K562 (cell line): Measurements from ENCODE around the gene CRACDL. TPM values are rescaled to one million over a fixed set of nuclear protein-coding genes. Genes with fewer than 3 reads are reported as not detected.
"Not testable (repeated sequence)": the region's sequence is repeated elsewhere in the genome, so short reads cannot be mapped to it uniquely, and the experiment has no call there.

ENCODE experiments used
- ATAC-seq: fragments of 200-7000 bp; cut with Tn5 transposase; 3 replicates; pipeline ENCODE4 v1.9.1; 2020; ENCODE audit warnings: moderate library complexity
- BruUV-seq: library from RNA; stranded (reverse); fragments of 400-500 nt; replicated peaks from 2 replicates; lab custom pipeline; 2021; lab: Mats Ljungman, UMichigan
- CTCF ChIA-PET: fragments of 300-600 bp; formaldehyde crosslinking; extraction: SDS; loops from one replicate; lab custom pipeline; 2021; ENCODE audit warnings: low intra/inter-chr PET ratio; lab: Yijun Ruan, JAX
- POLR2A ChIA-PET: fragments of 300-600, 350-650 bp; sonication (Branson Sonifier 250); formaldehyde crosslinking; extraction: SDS; loops from one replicate; lab custom pipeline; 2021; ENCODE audit warnings: antibody characterized with exemption, inconsistent platforms; lab: Yijun Ruan, JAX
- DNase-seq, 4 experiments: peaks; one replicate each; pipeline versions ENCODE4 v3.0.0 to v3.0.0-alpha.2; 2011 to 2018; ENCODE audit warnings: low spot score in 3 of 4, mixed read lengths in 3 of 4; ENCODE audit errors: extremely low read depth in 1 of 4
- FAIRE-seq: peaks from 2 replicates; lab custom pipeline; 2011; peaks lifted over from hg19 to GRCh38; lab: Jason Lieb, UNC
- H2AFZ ChIP-seq: 2 replicates; pipeline ENCODE4 v1.6.0; 2011; ENCODE audit warnings: low read depth, low read length, control low read depth, inconsistent platforms
- H3K27ac ChIP-seq: fragments of 200-600 bp; 3 replicates; pipeline ENCODE4 v1.8.0; 2011; ENCODE audit warnings: low read depth, mild to moderate bottlenecking, control low read depth, inconsistent platforms, low read length, moderate library complexity, mixed read lengths; ENCODE audit errors: extremely low read depth
- H3K27me3 ChIP-seq, 2 experiments: fragments of 300-600 bp in 1 of 2; 2 replicates in 1 of 2; 3 replicates in 1 of 2; pipeline versions ENCODE4 v1.6.0 to v1.8.0; 2011; ENCODE audit warnings: inconsistent platforms in 2 of 2, low read length in 2 of 2, mild to moderate bottlenecking in 1 of 2, mixed read lengths in 1 of 2, moderate library complexity in 1 of 2; ENCODE audit not compliant: control insufficient read depth in 2 of 2, insufficient read depth in 2 of 2
- H3K36me3 ChIP-seq: fragments of 300-600 bp; 3 replicates; pipeline ENCODE4 v1.8.0; 2011; ENCODE audit warnings: mild to moderate bottlenecking, low read length, inconsistent platforms; ENCODE audit not compliant: control insufficient read depth, insufficient read depth
- H3K4me1 ChIP-seq, 2 experiments: fragments of 200-600 bp in 1 of 2; replicated peaks in 1 of 2; 2 replicates in 1 of 2; 3 replicates in 1 of 2; pipeline versions ENCODE4 v1.5.1 to v1.8.0; 2011; ENCODE audit warnings: inconsistent platforms in 2 of 2, low read length in 2 of 2, mild to moderate bottlenecking in 1 of 2, mixed read lengths in 1 of 2, moderate library complexity in 1 of 2; ENCODE audit not compliant: control insufficient read depth in 2 of 2, insufficient read depth in 2 of 2
- H3K4me2 ChIP-seq: 2 replicates; pipeline ENCODE4 v1.6.1; 2011; ENCODE audit warnings: low read length, control low read depth, inconsistent platforms, mixed read lengths; ENCODE audit not compliant: insufficient read depth
- H3K4me3 ChIP-seq: fragments of 200-600 bp; sonication (generic), shearing (Covaris generic); 2 replicates; pipeline ENCODE4 v1.5.1; 2016; ENCODE audit warnings: control low read depth, inconsistent platforms
- H3K79me2 ChIP-seq: fragments of 200-600 bp; 3 replicates; pipeline ENCODE4 v1.8.0; 2011; ENCODE audit warnings: low read length, inconsistent platforms; ENCODE audit not compliant: control insufficient read depth, insufficient read depth
- H3K9ac ChIP-seq, 2 experiments: 2 replicates each; pipeline versions ENCODE4 v1.6.0 to v1.6.1; 2011; ENCODE audit warnings: low read depth in 2 of 2, low read length in 2 of 2, control low read depth in 1 of 2, inconsistent platforms in 1 of 2, mild to moderate bottlenecking in 1 of 2, mixed read lengths in 1 of 2; ENCODE audit not compliant: insufficient read depth in 1 of 2
- H3K9me1 ChIP-seq: one replicate; pipeline ENCODE4 v1.6.0; 2011; ENCODE audit warnings: inconsistent platforms, mild to moderate bottlenecking, low read length, moderate library complexity; ENCODE audit not compliant: control insufficient read depth, insufficient read depth
- H3K9me3 ChIP-seq: replicated peaks from 2 replicates; pipeline ENCODE4 v1.5.1; 2011; ENCODE audit warnings: low read depth, low read length, inconsistent platforms; ENCODE audit not compliant: control insufficient read depth, insufficient read depth
- H4K20me1 ChIP-seq: replicated peaks from 2 replicates; pipeline ENCODE4 v1.6.1; 2011; ENCODE audit warnings: low read length, inconsistent platforms, mixed read lengths; ENCODE audit not compliant: control insufficient read depth, insufficient read depth
- CBX8 ChIP-seq: fragments of 200-600 bp; sonication (generic); IDR thresholded peaks from 2 replicates; pipeline ENCODE4 v1.6.1; 2012; ENCODE audit warnings: borderline replicate concordance, mixed run types, low read depth, mild to moderate bottlenecking, moderate library complexity, mixed read lengths, low read length, control low read depth, inconsistent platforms; ENCODE audit not compliant: poor library complexity, severe bottlenecking; ENCODE audit errors: extremely low read depth
- CTCF ChIP-seq, 3 experiments: IDR thresholded peaks in 2 of 3; conservative IDR thresholded peaks in 1 of 3; 2 replicates each; pipeline ENCODE4 v1.5.1; 2011 to 2012; ENCODE audit warnings: low read length in 3 of 3, mild to moderate bottlenecking in 3 of 3, control low read depth in 2 of 3, improper control_type of control experiment in 1 of 3, inconsistent platforms in 1 of 3, low read depth in 1 of 3, mixed read lengths in 1 of 3, moderate library complexity in 1 of 3; ENCODE audit not compliant: insufficient read depth in 2 of 3
- FOXM1 ChIP-seq, 2 experiments: fragments of 450-650 bp in 1 of 2; sonication (generic) in 1 of 2; formaldehyde crosslinking in 1 of 2; IDR thresholded peaks; 2 replicates each; pipeline versions ENCODE4 v1.6.1 to v1.9.0; 2017 to 2022; ENCODE audit warnings: low read depth in 2 of 2, mild to moderate bottlenecking in 2 of 2, missing genetic modification reagents in 1 of 2, moderate library complexity in 1 of 2
- LARP7 ChIP-seq: fragments of 450-650 bp; IDR thresholded peaks from 2 replicates; pipeline ENCODE4 v1.6.1; 2016
- NKRF ChIP-seq: fragments of 450-650 bp; IDR thresholded peaks from 2 replicates; pipeline ENCODE4 v1.6.1; 2016; ENCODE audit warnings: borderline replicate concordance
- SIN3B ChIP-seq: fragments of 450-650 bp; IDR thresholded peaks from 2 replicates; pipeline ENCODE4 v1.6.1; 2017; ENCODE audit warnings: low read depth, mild to moderate bottlenecking, moderate library complexity
- TAL1 ChIP-seq: fragments of 450-650 bp; IDR thresholded peaks from 2 replicates; pipeline ENCODE4 v1.6.1; 2016; ENCODE audit warnings: mild to moderate bottlenecking
- ZC3H4 ChIP-seq: sonication (generic); formaldehyde crosslinking; IDR thresholded peaks from 2 replicates; pipeline ENCODE4 v1.9.0; 2021; ENCODE audit warnings: missing genetic modification reagents, borderline replicate concordance
- WGBS: fragments of 100-300 bp; shearing (Covaris generic); methylation state at CpG from one replicate; pipeline ENCODE4 v1.1.6; 2016; ENCODE audit warnings: low coverage, mixed read lengths; ENCODE audit not compliant: insufficient coverage; ENCODE audit errors: missing lambda C conversion rate; 5-methylcytosine and 5-hydroxymethylcytosine counted together
- in situ Hi-C: fragments of 300-500 bp; cut with MboI; formaldehyde crosslinking; loops from 4 replicates; pipeline ENCODE4 v1.15.0; 2018; ENCODE audit warnings: inconsistent platforms, mixed read lengths
- intact Hi-C: fragments of 100-400 bp; cut with micrococcal nuclease; formaldehyde crosslinking; loops from 2 replicates; pipeline ENCODE4 v1.14.2; 2022
- polyA plus RNA-seq, 8 experiments: library from polyadenylated mRNA; depleted of rRNA in 4 of 8; stranded (reverse) in 5 of 8; unstranded in 3 of 8; fragments of >200 nt; fragmentation: Nextera tagmentation in 2 of 8; fragmentation: Illumina TruSeq in 1 of 8; extraction: Ambion mirVana in 2 of 8; extraction: Trizol in 1 of 8; gene quantifications; 2 replicates each; pipeline versions ENCODE4 v1.2.1 to v1.2.3, GENCODE V29; 2011 to 2014; ENCODE audit warnings: inconsistent platforms in 1 of 8, missing spikeins in 1 of 8
- total RNA-seq, 7 experiments: library from RNA; depleted of rRNA in 6 of 7; stranded (reverse); fragments of >200 nt in 6 of 7; fragmentation: Illumina TruSeq in 2 of 7; extraction: Trizol in 2 of 7; gene quantifications; 2 replicates each; pipeline versions ENCODE4 v1.2.1 to v1.2.3, GENCODE V29; 2011 to 2021; ENCODE audit warnings: low replicate concordance in 1 of 7
- TF ChIP-seq, protein P1 (sequence below): fragments of 450-650 bp; IDR thresholded peaks from 2 replicates; pipeline ENCODE4 v1.6.1; 2018; ENCODE audit warnings: mild to moderate bottlenecking, low read depth; ENCODE audit not compliant: partially characterized antibody

Gene CRACDL
- total and polyA plus RNA-seq, 9 of the 15 experiments (the other 6 are each of a cell fraction or from before 2014, with no cell fraction given): not detected

DNA sequence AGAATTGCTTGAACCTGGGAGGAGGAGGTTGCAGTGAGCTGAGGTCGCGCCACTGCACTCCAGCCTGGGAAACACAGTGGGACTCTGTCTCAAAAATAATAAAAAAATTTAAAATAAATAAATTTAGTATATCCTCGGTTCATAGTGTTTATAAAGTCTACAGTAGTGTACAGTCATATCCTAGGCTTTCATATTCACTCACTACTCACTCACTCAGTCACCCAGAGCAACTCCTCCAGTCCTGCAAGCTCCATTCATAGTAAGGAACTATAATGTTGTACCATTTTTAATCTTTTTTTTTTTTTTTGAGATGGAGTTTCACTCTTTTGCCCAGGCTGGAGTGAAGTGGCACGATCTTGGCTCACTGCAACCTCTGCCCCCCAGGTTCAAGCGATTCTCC lies 58.4 kb downstream of the CRACDL start:
- H3K4me1 ChIP-seq, H3K36me3 ChIP-seq, DNase-seq, CTCF ChIA-PET, BruUV-seq, H3K4me2 ChIP-seq, in situ Hi-C loops, H3K79me2 ChIP-seq, intact Hi-C loops, H3K9ac ChIP-seq, H2AFZ ChIP-seq, ATAC-seq, H3K9me3 ChIP-seq, H3K4me3 ChIP-seq, H3K9me1 ChIP-seq, H3K27ac ChIP-seq, H4K20me1 ChIP-seq, FAIRE-seq: not testable (repeated sequence)
- 2% methylated on average over 4 of the region's 5 CpGs for WGBS
- peaks cover 36 to 65% of the 10 kb centered on the region in 2 experiments for H3K27me3 ChIP-seq
- POLR2A ChIA-PET: interaction anchor here (0.6 kb wide), 1 partner anchor 11 kb away, joined by 4 read pairs; no protein-coding TSS in a partner anchor

DNA sequence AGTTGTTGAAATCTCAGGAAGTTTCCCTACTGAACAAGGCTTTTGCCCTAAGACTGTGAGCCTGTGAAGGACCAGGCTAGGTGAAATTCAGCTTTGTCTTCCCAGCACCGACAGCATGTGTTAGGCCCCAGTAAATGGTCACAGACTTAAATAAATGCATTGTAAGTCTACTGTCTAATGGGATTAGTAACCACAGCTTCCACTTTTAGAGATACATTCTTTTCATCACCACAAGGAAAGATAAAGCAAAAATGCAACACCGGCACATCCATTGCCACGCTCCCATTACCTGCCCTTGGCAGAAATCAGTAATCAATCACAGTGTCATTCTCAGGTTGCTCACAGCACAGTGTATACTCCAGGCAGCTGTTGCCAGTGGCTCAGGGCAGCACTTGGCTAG lies 59.3 kb downstream of the CRACDL start:
- no peak overlapping the region for H3K27ac ChIP-seq
- no TSS peak for BruUV-seq
- H3K9me3 ChIP-seq: no peaks in the 10 kb centered on the region
- H4K20me1 ChIP-seq: no peaks in the 10 kb centered on the region; the same call in 1 of the 2 replicates
- no peak for FAIRE-seq
- ChIA-PET POLR2A (interaction anchor here (0.6 kb wide), 1 partner anchor 10 kb away, joined by 4 read pairs; no protein-coding TSS in a partner anchor), CTCF (no interaction called here)
- no peak for DNase-seq
- ATAC-seq: no peak
- H2AFZ ChIP-seq: no peak overlapping the region
- 0% methylated on average over 3 of the region's 3 CpGs for WGBS
- H3K27me3 ChIP-seq: peaks cover 36 to 64% of the 10 kb centered on the region in 2 experiments
- no peak overlapping the region for H3K4me3 ChIP-seq
- no peak overlapping the region for H3K9ac ChIP-seq
- H3K79me2 ChIP-seq: no peaks in the 10 kb centered on the region
- H3K4me2 ChIP-seq: no peak overlapping the region
- no peaks in the 10 kb centered on the region for H3K9me1 ChIP-seq
- intact Hi-C loops: no loop called here
- in situ Hi-C loops: no loop called here
- H3K4me1 ChIP-seq: no peaks in the 10 kb centered on the region
- no peaks in the 10 kb centered on the region for H3K36me3 ChIP-seq
- TF ChIP-seq NKRF: no peak
- no peak for TF ChIP-seq LARP7
- TF ChIP-seq CBX8: no peak
- TF ChIP-seq SIN3B: no peak
- TF ChIP-seq TAL1: no peak
- no peak for TF ChIP-seq ZC3H4
- TF ChIP-seq FOXM1 (IDR thresholded peaks at IDR 0.05; ENCODE audit: low read depth): no peak
- TF ChIP-seq FOXM1 (CRISPR knock-in tag; IDR thresholded peaks at IDR 0.05; ENCODE audit: low read depth): no peak
- no peak for TF ChIP-seq CTCF (IDR thresholded peaks at IDR 0.05 in 2 of 3, conservative IDR thresholded peaks at IDR 0.05 in 1 of 3; ENCODE audit: insufficient read depth in 2 of 3, low read depth in 1 of 3, low read length in 3 of 3)
- TF ChIP-seq, protein P1, sequence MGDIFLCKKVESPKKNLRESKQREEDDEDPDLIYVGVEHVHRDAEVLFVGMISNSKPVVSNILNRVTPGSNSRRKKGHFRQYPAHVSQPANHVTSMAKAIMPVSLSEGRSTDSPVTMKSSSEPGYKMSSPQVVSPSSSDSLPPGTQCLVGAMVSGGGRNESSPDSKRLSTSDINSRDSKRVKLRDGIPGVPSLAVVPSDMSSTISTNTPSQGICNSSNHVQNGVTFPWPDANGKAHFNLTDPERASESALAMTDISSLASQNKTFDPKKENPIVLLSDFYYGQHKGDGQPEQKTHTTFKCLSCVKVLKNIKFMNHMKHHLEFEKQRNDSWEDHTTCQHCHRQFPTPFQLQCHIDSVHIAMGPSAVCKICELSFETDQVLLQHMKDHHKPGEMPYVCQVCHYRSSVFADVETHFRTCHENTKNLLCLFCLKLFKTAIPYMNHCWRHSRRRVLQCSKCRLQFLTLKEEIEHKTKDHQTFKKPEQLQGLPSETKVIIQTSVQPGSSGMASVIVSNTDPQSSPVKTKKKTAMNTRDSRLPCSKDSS: no peak
